Mucosa of rectum (tissue), 2 donors: Measurements from ENCODE around the gene NIPBL.

ENCODE experiments used
- H3K27ac ChIP-seq, 2 donors: one replicate each; pipeline ENCODE4 v1.7.0; 2013; ENCODE audit warnings: inconsistent platforms in 2 of 2, low read depth in 2 of 2, low read length in 2 of 2
- H3K27me3 ChIP-seq, 2 donors: one replicate each; pipeline ENCODE4 v1.7.0; 2013; ENCODE audit warnings: low read length in 2 of 2; ENCODE audit not compliant: control insufficient read depth in 2 of 2, insufficient read depth in 2 of 2
- H3K36me3 ChIP-seq, 2 donors: one replicate each; pipeline ENCODE4 v1.7.0; 2013; ENCODE audit warnings: low read length in 2 of 2; ENCODE audit not compliant: control insufficient read depth in 2 of 2, insufficient read depth in 2 of 2
- H3K4me1 ChIP-seq, 2 donors: one replicate each; pipeline ENCODE4 v1.7.0; 2013; ENCODE audit warnings: low read length in 2 of 2, mild to moderate bottlenecking in 1 of 2; ENCODE audit not compliant: control insufficient read depth in 2 of 2, insufficient read depth in 2 of 2
- H3K4me3 ChIP-seq, 2 donors: one replicate each; pipeline ENCODE4 v1.7.0; 2013; ENCODE audit warnings: low read length in 2 of 2
- H3K9ac ChIP-seq, 2 donors: one replicate each; pipeline ENCODE4 v1.7.0; 2013; ENCODE audit warnings: low read length in 2 of 2, low read depth in 1 of 2, mild to moderate bottlenecking in 1 of 2
- H3K9me3 ChIP-seq, 2 donors: one replicate each; pipeline ENCODE4 v1.7.0; 2013; ENCODE audit warnings: low read length in 2 of 2; ENCODE audit not compliant: control insufficient read depth in 2 of 2
- donor health status: healthy.
- donor health status: Normal muscosa, but diverticular disease.

NIPBL gene

GRCh38 chr5:36854402-36855140 is 22.0 kb upstream of the NIPBL start:
- no peaks in the 10 kb centered on the region for H3K27me3 ChIP-seq
- no peaks in the 10 kb centered on the region for H3K9me3 ChIP-seq
- no peaks in the 10 kb centered on the region for H3K4me1 ChIP-seq
- no peak overlapping the region for H3K4me3 ChIP-seq
- H3K36me3 ChIP-seq, result no peaks in the 10 kb centered on the region
- H3K27ac ChIP-seq, result no peak overlapping the region
- no peak overlapping the region for H3K9ac ChIP-seq

DNA sequence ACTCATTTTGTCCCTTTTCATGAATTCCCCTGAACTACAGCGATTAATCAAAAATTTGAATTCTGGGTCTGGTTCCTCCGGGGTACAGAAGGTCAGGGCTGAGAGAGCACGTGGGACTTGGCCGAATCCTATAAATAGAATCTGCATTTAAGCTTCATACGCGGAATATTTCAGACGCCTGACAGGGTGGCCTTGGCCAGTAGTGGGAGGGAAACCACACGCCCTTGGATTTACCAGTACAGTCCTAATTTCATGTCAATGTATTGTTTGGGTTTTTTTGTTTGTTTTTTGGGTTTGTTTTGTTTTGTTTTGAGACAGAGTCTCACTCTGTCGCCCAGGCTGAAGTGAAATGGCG is 21.5 kb upstream of the NIPBL start:
- Histone ChIP-seq H3K9me3 (no peaks in the 10 kb centered on the region), H3K36me3 (no peaks in the 10 kb centered on the region)

GRCh38 chr5:36861871-36862270 is 14.7 kb upstream of the NIPBL start:
- Histone ChIP-seq H3K36me3 (no peaks in the 10 kb centered on the region), H3K4me1 (no peaks in the 10 kb centered on the region), H3K27me3 (no peaks in the 10 kb centered on the region), H3K9ac (no peak overlapping the region), H3K4me3 (no peak overlapping the region), H3K27ac (no peak overlapping the region), H3K9me3 (no peaks in the 10 kb centered on the region)

More for the DNA sequence above, 21.5 kb upstream of the NIPBL start:
- no peak overlapping the region for H3K4me3 ChIP-seq
- no peaks in the 10 kb centered on the region for H3K27me3 ChIP-seq
- H3K27ac ChIP-seq, result no peak overlapping the region
- H3K4me1 ChIP-seq, result no peaks in the 10 kb centered on the region
- H3K9ac ChIP-seq, result no peak overlapping the region

- H3K9ac ChIP-seq, result no peak overlapping the region
- H3K4me1 ChIP-seq, result peaks cover 7 to 13% of the 10 kb centered on the region in 2 donors
- H3K27me3 ChIP-seq, result no peaks in the 10 kb centered on the region
- H3K36me3 ChIP-seq, result no peaks in the 10 kb centered on the region
- H3K9me3 ChIP-seq, result no peaks in the 10 kb centered on the region
- no peak overlapping the region for H3K27ac ChIP-seq
- H3K4me3 ChIP-seq, result no peak overlapping the region
Observed at GRCh38 chr5:36870399-36871040, 6.0 kb upstream of the NIPBL start.

DNA sequence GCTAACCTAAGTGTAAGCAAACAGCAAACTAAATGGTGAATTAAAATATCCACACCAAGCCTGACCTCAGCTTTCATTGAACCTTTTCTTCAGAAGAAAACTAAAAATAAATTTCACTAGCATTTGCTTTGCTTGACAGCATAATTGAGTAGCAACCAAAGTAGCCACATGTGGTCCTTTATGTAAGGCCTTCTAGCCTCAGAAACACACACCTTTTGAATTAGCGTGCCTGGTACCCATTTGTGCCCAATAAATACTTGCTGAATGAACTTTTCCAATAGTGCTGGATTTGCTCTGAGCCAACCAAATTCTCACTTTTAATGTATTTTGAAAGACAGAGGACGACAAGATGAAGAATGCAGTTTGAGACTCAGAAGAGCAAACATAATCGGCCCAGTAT is 2.1 kb upstream of the NIPBL start:
- Histone ChIP-seq H3K4me3 (peak overlapping the region in 1 of 2 donors; percentile 99), H3K36me3 (no peaks in the 10 kb centered on the region), H3K27ac (no peak overlapping the region), H3K27me3 (no peaks in the 10 kb centered on the region), H3K9me3 (no peaks in the 10 kb centered on the region), H3K4me1 (peaks cover 13 to 21% of the 10 kb centered on the region in 2 donors), H3K9ac (peak overlapping the region in 1 of 2 donors; percentile 97)

- Histone ChIP-seq H3K27me3 (no peaks in the 10 kb centered on the region), H3K27ac (peak overlapping the region; percentile 92 to 97), H3K9me3 (no peaks in the 10 kb centered on the region), H3K4me1 (peaks cover 17 to 24% of the 10 kb centered on the region in 2 donors), H3K9ac (peak overlapping the region; percentile 96 to 97), H3K4me3 (peak overlapping the region; percentile 96 to 99), H3K36me3 (no peaks in the 10 kb centered on the region)
Observed at GRCh38 chr5:36875051-36875789, 1.3 kb upstream of the NIPBL start.

DNA sequence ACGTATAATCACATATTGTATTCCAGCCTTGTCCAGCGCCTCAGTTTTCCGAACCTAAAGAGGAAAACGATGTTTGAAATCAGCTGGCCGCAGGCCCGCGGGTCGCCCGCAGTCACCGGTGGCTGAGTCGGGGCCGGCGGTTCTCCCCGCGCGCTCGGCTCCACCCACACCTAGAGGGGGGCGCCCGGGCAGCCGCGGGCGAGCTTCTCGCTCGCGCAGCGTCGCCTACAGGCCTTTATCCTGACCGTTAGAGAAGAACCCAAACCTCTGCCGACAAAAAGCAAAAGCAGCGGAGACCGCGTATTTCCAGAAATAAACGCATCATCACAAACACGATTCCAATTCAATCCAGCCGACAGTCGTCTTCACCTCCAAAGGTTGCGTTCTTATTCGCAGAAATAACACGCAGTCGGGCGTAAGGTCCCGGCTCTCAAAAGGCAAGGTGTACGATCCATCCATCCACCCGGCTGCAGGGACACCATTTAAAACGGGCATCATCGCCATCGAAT is 725 bp upstream of the NIPBL start:
- Histone ChIP-seq H3K9me3 (no peaks in the 10 kb centered on the region), H3K9ac (peak overlapping the region; percentile 96 to 97), H3K4me1 (peaks cover 19 to 22% of the 10 kb centered on the region in 2 donors), H3K27me3 (no peaks in the 10 kb centered on the region), H3K4me3 (peak overlapping the region; percentile 96 to 99), H3K36me3 (no peaks in the 10 kb centered on the region), H3K27ac (peak overlapping the region; percentile 92 to 97)

GRCh38 chr5:36876965-36877666 is 547 bp downstream of the NIPBL start:
- Histone ChIP-seq H3K36me3 (no peaks in the 10 kb centered on the region), H3K27me3 (no peaks in the 10 kb centered on the region), H3K27ac (peak overlapping the region; percentile 97 to 98), H3K9ac (peak overlapping the region; percentile 90 to 92), H3K4me3 (peak overlapping the region; percentile 96 to 99), H3K9me3 (no peaks in the 10 kb centered on the region), H3K4me1 (peaks cover 21 to 22% of the 10 kb centered on the region in 2 donors)

- Histone ChIP-seq H3K27ac (peak overlapping the region; percentile 97 to 98), H3K27me3 (no peaks in the 10 kb centered on the region), H3K4me1 (peaks cover 21 to 22% of the 10 kb centered on the region in 2 donors), H3K9me3 (no peaks in the 10 kb centered on the region), H3K4me3 (peak overlapping the region; percentile 96 to 99), H3K36me3 (no peaks in the 10 kb centered on the region), H3K9ac (peak overlapping the region; percentile 90 to 92)
Observed at GRCh38 chr5:36877667-36878391, 1.3 kb downstream of the NIPBL start.
